GM12873 (cell line): ENCODE results near the gene ATG2B.

Experiments
- TF ChIP-seq, protein P1 (sequence below): IDR thresholded peaks from 2 replicates; pipeline ENCODE4 v1.5.1; 2012; ENCODE audit warnings: low read depth, mild to moderate bottlenecking, moderate library complexity, low read length, control low read depth; ENCODE audit not compliant: insufficient read depth; ENCODE audit errors: missing control alignments

ATG2B gene

GRCh38 chr14:96229315-96229714 lies 133.8 kb downstream of the ATG2B start:
- TF ChIP-seq, protein P1, sequence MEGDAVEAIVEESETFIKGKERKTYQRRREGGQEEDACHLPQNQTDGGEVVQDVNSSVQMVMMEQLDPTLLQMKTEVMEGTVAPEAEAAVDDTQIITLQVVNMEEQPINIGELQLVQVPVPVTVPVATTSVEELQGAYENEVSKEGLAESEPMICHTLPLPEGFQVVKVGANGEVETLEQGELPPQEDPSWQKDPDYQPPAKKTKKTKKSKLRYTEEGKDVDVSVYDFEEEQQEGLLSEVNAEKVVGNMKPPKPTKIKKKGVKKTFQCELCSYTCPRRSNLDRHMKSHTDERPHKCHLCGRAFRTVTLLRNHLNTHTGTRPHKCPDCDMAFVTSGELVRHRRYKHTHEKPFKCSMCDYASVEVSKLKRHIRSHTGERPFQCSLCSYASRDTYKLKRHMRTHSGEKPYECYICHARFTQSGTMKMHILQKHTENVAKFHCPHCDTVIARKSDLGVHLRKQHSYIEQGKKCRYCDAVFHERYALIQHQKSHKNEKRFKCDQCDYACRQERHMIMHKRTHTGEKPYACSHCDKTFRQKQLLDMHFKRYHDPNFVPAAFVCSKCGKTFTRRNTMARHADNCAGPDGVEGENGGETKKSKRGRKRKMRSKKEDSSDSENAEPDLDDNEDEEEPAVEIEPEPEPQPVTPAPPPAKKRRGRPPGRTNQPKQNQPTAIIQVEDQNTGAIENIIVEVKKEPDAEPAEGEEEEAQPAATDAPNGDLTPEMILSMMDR, result no peak
